DMS 273 (cell line): ENCODE measurements around the gene MESP2.

Experiments
- DNase-seq: peaks from one replicate; lab custom pipeline; 2025; ENCODE audit not compliant: unreplicated experiment; lab: John Stamatoyannopoulos, UW

Gene MESP2

DNA sequence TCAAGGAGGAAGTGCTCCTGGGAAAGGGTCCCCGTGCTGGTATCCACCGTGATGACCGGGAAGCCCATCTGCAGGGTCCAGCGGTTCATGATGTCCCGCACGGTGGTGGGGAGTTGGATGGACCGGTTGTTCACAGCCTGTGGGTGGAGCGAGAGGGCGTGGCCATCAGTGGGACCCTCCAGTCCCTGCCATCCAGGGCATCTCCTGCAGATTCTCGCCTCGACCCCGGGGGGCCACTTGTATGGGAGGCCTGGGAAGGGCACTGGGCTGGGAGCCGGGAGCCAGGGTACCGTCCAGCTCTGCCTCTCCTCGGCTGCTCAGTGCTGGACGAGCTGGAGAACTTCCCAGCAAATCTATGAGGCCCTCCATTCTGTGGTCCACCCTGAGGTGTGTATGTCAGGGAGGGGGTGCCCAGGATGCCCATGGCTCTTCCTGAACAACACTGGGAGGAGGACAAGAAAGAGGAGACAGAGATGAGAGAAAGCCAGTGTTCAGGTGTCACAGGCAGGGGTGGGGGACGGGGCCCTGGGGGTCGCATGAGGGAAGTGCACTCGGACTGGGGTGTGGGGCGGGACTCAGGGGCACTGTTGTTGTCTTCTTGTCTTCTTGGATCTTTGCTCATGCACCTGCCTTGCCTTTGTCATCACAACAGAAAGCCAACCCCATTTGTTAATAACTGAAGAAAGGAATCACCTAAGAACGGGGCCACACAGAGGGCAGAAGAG lies 25.5 kb downstream of the MESP2 start:
- no peak for DNase-seq

DNA sequence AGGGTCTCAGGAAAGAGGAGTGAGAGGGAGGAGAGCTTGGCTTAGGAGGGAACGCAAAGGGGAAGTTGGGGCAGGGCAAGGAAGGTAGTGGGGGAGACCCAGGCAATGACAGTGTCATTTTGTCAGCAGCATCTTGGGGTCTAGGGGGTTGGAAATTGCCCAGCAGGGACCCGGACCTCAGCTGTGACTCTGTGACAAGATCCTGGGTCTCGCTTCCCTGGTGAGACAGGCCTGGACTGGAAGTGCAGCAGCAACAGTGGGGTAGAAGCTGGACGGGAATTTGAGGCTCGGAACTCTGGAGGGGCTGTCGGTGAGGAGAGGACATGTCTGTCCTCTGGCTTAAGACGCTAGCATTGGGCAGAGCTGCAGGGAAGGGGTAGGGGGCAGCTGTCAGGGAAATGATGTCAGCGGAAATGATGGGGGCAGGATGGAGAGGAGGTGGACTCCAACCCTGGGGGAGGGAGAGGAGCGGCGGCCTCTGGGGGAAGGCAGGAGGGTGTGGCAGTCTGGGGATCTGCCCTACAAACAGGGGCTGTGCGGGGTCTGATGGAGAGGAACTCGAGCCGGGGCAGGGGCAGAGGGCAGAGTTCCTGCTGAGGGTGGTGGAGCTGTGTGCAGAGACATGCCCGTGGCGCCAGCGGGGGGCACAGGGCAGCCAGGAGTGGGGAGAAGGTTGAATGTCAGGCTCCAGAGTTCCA lies 26.2 kb downstream of the MESP2 start:
- no peak for DNase-seq

DNA sequence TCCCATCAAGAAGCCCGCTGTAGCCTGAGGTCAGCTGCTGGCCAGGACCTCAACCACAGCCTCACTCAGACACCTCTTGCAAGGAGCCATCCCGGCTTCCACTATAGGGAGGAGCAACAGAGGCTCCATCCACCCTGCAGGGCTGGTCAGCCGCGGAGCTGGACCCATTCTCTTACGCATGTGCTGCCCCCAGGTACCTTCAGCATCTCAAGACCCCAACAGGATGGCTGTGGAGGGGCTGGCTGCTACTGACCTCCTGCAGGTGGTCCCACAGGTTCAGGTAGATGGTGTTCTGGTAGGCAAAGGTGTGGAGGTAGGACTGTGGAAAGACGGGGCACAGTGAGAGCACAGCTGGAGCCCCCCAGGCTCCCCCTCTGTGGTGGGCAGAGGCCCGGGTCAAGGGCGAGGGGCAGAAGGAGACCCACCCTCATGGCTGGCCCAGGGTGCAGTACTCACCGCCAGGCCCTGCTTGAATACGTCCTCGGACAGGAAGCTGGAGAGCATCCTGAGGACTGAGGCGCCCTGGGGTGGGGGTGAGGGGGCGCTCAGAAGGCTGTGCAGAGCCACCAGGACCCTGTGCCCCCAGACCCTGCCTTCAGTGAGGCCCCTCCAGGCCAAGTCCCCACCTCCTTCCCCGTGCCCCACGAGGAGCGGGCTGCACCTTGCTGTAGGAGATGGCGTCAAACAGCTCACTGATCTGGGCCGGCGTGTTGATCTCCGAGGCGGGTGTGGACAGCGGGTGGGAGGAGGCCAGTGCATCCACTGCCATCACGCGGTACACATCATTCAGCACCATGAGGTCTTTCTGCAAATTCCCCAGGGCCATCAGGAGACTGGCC lies 27.1 kb downstream of the MESP2 start:
- no peak for DNase-seq

GRCh38 chr15:89803941-89804800 lies 28.0 kb downstream of the MESP2 start:
- DNase-seq, result no peak

- no peak for DNase-seq
These were observed 29.4 kb downstream of the MESP2 start for GRCh38 chr15:89805241-89806209.

DNA sequence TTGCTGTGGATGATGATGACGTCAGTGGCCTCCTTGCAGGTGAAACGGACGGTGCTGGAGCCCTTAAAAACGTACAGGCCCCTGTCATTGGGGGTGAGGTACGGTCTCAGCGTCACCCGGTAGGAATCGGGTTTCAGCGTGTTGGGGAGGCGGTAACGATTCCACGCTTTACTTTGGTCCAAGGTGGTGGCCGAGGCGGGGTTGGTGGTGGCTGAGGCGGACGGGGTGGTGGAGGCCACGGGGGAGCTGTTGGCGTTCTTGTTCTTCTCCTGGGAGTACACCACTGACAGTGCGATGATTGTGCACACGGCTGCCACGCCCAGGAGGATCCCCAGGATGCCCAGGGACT lies 30.1 kb downstream of the MESP2 start:
- DNase-seq, result no peak

- DNase-seq, result no peak
These were observed 30.7 kb downstream of the MESP2 start for GRCh38 chr15:89806559-89807550.

DNA sequence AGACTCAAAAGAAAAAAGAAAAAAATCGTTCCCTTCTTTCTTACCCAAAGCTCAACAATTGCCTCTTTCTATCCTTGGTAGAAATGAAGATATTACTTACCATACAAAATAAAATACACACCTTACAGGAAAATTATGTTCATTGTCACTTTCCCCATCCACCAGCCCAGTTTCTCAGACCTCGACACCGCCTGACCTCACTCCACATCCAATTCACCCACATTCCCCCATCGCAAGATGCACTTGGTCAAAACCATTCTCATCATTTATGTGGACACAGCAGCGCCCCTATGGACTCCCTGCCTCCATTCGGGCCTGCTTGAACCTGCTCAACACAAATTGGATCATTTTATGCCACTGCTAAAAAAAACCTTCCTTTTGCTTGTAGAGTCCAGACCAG lies 31.6 kb downstream of the MESP2 start:
- DNase-seq, result no peak

- DNase-seq, result no peak
These were observed 32.2 kb downstream of the MESP2 start for GRCh38 chr15:89808160-89808870.

DNA sequence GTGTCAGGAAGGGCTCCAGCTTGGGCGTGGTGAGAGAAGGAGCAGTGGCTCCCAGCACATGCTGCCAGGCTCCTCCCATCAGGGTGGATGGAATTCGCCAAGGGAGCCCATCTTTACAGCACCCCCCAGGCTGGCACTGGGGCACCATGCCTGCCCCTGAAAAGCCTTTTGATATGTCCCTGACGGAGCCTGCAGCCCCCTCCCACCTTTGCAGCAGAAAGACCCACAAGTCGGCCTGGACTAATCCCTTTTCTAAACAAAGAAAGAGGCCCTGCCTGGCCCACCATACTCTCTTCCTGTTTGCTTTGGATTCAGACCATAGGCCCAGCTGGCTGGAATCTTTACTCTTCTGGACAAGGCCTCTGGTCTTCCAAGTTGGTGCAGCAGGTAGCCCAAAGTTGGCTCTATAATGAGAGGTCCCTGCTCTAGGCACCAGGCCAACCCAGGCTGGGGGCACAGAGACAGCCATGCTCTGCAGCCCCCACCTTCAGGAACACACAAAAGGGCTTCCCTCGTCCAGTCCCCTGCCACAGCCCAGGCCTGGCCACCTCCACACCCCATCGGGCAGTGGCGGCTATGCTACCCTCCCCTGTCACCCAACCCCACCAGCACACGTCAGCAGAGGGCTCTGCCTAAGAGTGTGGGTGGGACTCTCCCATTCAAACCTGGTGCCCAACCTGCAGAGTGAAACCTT lies 33.1 kb downstream of the MESP2 start:
- DNase-seq, result no peak

- DNase-seq, result no peak
These were observed 33.6 kb downstream of the MESP2 start for GRCh38 chr15:89809787-89810148.

DNA sequence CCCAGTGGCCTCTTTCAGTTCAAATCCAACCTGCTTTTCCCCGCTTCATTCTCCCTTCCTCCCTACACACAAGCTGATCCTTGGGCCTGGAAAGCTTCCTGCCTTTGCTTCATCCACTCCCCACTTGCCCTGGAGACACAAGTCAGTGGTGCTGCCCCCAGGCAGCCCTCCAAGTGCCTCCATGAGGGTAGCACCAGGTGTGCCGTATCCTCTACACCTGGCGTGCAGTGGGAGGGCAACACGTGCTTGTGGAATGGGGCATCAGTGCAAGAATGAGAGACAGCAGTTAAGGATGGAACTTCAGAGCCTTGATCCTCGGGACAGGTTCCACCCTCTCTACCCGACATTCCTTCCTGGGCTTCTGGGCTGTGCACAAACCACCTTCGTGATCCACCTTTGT lies 34.7 kb downstream of the MESP2 start:
- no peak for DNase-seq

DNA sequence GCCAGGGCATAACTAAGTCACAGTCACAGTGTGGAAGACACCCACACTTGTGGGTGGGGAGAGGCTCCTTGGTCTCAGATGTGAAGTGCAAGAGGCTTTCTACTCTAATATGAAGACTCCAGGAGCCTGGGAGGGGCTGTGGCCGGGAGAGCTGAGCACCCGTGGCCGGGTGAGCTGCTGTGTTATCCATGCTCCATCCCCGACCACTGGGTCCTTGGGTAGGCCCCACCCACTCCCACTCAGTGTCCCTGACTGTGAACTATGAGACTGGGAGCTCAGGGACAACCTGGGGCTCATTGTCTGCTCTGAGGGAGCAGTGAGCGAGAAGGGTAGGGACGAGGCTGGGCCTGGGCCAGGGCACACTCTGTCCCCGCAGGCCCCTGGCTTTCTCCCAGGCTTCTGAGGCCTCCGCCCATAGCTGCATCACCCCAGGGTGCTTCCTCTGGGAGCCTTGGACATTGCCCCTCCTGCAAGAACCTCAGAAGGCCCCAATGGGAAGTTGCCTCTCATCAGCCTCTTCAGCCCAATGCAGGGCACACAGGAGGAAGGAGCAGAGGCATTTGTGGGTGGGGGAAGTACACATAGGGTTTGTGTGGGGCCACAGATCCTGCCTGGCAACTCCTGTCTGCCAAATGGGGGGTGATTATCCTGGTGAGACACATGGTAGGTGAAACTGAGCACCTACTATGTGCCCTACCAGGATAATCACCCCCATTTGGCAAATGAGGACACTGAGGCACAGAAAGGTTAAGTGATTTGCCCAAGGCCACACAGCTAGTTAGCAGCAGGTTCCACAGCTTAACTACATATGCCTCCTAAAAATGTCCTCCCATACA lies 36.1 kb downstream of the MESP2 start:
- no peak for DNase-seq

GRCh38 chr15:89812847-89813320 lies 36.8 kb downstream of the MESP2 start:
- no peak for DNase-seq

DNA sequence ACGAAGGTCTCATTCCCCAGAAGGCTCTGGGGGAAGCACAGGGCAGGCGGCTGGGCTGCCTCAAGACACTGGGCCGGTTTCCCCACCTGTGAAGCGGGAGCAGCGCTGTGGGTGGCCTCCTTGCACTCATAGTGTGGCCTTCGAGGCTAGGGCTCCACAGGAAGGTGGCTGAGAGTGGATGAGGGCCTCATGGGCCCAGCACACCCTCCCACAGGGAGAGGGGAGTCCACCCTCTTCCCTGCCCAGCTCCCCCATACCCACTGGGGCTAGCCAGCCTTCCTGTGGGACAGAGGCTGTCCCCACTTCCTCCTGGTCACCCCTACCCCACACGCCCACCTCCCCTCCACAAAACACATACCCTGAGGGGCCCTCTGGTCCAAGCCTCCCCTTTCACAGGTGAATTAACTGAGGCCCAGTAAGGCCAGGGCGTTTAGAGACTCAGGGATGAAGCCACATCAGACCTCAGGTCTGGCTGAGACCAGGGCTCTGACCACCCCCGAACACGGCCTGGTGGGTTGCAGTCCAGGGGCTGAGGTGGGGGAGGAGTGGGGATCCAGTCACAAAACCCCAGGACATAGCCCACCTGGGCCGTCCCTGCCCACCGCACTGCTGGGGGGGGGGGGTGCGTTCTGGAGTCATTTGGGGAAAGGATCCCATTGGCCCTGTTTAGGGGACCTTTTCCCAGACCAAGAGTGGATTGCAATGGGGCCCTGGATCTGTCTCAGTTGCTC lies 37.4 kb downstream of the MESP2 start:
- DNase-seq, result no peak
